Thyroid gland (tissue), 4 donors: ENCODE measurements around the gene ESM1.

Experiments
- POLR2A ChIP-seq, 2 donors: fragments of 450-650 bp; IDR thresholded peaks; one replicate each; pipeline ENCODE4 v1.6.1; 2017; ENCODE audit warnings: antibody characterized with exemption in 2 of 2, mild to moderate bottlenecking in 2 of 2, moderate library complexity in 1 of 2
- TF ChIP-seq, protein P1 (sequence below), 6 experiments: fragments of 200-600 bp in 3 of 6; fragments of 450-650 bp in 3 of 6; sonication (generic) in 3 of 6; IDR thresholded peaks; one replicate each; pipeline ENCODE4 v1.5.1; 2016 to 2019; ENCODE audit warnings: antibody characterized with exemption in 6 of 6, mild to moderate bottlenecking in 2 of 6, inconsistent platforms in 1 of 6, moderate library complexity in 1 of 6

DNA sequence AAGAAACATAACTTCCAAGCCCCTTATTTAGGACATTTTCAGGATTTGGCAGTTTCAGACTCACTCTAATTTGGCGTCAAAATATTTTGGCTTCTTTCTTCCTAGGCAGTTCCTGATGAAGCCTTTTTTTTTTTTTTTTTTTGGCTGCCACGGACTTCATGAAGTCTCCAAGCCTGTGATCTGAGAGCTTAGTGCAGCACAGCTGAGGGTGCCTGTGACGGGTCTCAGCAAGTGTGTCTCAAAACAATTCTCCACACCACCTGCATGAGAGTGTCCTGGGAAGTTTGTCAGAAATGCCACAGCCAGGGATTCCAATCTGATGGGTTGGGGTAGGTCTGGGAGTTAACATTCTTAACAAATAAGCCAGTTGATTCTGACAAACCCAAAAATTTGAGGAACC lies 6.0 kb upstream of the ESM1 start:
- TF ChIP-seq, protein P1, sequence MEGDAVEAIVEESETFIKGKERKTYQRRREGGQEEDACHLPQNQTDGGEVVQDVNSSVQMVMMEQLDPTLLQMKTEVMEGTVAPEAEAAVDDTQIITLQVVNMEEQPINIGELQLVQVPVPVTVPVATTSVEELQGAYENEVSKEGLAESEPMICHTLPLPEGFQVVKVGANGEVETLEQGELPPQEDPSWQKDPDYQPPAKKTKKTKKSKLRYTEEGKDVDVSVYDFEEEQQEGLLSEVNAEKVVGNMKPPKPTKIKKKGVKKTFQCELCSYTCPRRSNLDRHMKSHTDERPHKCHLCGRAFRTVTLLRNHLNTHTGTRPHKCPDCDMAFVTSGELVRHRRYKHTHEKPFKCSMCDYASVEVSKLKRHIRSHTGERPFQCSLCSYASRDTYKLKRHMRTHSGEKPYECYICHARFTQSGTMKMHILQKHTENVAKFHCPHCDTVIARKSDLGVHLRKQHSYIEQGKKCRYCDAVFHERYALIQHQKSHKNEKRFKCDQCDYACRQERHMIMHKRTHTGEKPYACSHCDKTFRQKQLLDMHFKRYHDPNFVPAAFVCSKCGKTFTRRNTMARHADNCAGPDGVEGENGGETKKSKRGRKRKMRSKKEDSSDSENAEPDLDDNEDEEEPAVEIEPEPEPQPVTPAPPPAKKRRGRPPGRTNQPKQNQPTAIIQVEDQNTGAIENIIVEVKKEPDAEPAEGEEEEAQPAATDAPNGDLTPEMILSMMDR (IDR thresholded peaks at IDR 0.05) = no peak
- TF ChIP-seq POLR2A (IDR thresholded peaks at IDR 0.05) = no peak
